ENCODE data around the gene CFAP97D1.

DNA sequence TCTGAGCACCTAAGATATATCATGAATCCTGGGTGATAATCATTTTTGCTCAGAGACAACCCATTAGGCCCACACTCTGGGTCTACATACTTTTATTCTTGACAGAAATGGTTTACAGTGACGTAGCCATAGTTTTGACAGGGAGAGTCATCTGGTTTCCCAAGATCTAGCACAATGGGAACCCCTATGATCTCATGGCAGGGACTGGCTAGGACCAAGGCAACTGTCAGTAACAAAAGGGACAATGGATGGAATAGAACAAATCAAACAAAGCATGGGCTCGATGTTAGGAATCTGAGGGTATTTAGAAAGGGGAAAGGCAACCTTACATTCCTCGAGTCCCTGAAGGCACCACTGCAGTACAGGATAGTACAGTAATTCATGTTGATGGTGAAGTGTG is 20.5 kb downstream of the CFAP97D1 start:
- TF ChIP-seq EZH2 (IDR thresholded peaks at IDR 0.05; ENCODE audit: borderline replicate concordance) (no peak), EZH2phosphoT487 (IDR thresholded peaks at IDR 0.05; ENCODE audit: low read depth, severe bottlenecking, unreplicated experiment) (no peak)
- TF ChIP-seq, protein P1, sequence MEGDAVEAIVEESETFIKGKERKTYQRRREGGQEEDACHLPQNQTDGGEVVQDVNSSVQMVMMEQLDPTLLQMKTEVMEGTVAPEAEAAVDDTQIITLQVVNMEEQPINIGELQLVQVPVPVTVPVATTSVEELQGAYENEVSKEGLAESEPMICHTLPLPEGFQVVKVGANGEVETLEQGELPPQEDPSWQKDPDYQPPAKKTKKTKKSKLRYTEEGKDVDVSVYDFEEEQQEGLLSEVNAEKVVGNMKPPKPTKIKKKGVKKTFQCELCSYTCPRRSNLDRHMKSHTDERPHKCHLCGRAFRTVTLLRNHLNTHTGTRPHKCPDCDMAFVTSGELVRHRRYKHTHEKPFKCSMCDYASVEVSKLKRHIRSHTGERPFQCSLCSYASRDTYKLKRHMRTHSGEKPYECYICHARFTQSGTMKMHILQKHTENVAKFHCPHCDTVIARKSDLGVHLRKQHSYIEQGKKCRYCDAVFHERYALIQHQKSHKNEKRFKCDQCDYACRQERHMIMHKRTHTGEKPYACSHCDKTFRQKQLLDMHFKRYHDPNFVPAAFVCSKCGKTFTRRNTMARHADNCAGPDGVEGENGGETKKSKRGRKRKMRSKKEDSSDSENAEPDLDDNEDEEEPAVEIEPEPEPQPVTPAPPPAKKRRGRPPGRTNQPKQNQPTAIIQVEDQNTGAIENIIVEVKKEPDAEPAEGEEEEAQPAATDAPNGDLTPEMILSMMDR (IDR thresholded peaks at IDR 0.05; ENCODE audit: poor library complexity) = no peak
